Stromal cell of bone marrow (primary cell): ENCODE data around the gene ASAP2.
A peak's percentile ranks its signal among the peaks of the same experiment; 100 is the strongest.

Experiments used
- DNase-seq: peaks from one replicate; pipeline ENCODE4 v3.0.0-alpha.2; 2012; ENCODE audit warnings: low read depth

ASAP2 gene

DNA sequence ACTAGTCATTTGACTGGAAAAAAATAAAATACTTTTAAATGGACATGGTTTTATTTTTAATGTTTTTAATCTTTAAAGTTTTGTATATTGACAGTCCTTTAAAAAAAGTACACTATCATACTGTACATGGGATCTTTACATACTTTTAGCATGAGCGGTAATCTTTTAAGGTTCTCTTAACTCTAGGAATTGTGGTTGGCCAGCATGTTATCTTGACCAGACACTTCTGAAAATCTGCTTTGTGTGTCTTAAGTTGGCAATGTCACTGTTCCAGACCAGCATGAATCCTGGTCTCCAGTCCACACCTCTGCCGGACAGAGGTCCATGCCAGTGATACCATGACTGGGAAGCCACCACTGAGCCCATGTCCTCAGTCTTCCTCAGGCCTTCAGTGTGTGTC is 199.0 kb downstream of the ASAP2 start:
- DNase-seq = no peak

DNA sequence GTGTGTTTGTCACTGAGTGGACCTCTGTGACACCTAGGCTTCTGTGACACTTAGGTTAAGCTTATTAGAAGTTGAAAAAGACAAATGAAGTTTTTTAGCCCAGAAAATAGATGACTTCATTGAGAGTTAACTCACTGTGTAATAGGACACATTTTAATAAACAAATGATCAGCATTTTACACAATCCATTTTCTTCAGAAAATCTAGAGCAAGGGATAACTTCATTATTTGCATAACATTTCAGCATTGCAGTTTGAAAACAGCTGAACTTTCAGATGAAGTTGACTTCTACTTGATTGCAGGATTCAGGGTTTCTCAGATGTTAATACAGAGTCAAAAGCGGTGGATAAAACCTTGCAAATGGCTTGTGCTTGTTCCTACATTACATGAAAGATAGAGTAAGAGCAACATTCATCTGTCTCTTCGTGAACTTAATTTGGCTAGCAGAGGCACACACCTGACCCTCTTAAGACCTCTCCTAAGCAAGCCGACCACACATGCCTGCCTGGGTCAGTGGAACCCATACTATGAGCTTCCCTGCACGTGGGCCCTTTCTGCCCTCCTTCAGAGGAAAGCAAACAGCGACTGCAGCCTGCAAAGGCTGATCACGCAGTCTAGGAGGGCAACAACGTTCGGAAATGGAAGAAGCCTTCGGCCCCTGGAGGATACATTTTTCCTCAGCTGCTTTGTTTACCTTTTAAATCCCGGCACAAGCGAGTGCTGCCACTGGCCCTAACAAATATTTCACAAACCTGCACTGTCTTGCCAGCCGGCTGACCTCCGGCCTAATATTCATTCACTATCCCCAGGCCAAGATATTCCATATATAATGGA is 200.1 kb downstream of the ASAP2 start:
- no peak for DNase-seq

DNA sequence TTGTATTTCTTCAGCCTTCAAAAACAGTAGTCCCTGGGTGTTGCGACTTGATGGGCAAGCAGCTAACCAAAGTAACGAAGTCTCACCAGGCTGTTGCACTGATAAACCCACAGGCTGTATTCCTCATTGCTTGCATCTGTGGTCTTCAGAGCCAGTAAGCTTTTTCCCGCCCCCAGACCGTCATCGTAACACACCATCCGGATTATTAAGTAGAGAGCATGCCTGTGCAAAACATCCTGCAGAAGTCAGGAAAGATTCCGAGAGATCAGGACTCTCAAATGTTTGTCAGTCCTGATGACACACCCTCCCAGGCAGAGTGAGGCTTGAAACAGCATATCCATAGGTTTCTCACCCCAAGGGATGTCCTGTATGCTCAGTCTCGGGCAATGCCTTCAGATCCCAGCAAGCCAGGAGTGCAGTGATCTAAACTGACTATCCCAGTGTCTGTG is 200.8 kb downstream of the ASAP2 start:
- no peak for DNase-seq

DNA sequence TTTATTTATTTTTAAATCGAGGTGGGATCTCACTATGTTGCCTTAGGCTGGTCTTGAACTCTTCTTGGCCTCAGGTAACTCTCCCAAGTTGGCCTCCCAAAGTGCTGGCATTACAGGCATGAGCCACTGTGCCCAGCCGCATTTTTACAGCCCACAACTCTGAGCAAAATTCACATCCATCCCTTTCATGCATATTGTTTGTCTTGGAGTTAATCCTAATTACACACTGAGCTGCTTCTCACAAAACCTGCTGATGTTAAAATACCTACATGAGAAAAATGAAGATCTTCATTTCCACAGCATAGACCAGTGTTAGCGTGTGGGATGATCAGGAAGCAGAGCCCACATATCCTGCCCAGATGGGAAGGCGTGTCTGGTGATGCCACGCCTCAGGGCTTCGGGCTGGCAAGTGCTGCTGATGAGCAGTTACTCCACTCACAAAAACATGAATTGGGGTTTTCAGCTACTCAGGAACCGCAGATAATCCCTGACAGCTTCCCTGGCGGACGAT is 202.1 kb downstream of the ASAP2 start:
- DNase-seq = no peak

DNA sequence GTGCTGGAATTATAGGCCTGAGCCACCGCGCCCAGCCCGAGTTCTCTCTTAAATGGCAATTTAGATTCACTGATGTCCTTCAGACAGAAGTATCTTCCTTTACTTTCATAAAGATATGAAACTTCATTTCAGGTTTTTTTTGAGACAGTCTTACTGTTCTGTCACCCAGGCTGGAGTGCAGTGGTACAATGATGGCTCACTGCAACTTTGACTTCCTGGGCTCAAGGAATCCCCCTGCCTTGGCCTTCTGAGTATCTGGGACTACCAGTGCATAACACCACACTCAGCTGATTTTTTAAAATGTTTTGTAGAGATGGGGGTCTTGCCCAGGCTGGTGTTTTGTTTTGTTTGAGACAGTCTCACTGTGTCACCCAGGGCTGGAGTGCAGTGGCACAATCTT is 203.5 kb downstream of the ASAP2 start:
- DNase-seq = no peak

DNA sequence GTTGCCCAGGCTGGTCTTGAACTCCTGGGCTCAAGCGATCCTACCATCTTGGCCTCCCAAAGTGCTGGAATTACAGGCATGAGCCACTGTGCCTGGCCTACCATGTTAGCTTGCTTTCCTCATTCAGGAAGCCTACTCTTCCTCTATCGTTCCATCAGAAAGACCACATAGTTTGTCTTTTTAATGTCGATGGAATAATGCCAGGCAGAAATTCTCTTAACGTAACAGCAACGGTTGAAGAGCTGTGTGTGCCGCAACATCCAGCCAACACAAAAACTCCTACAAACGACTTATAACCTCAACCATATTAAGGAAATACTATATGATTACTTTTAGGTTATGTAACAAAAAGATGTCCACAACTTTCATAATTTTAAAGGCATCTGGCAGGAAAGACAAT is 206.2 kb downstream of the ASAP2 start:
- DNase-seq = no peak

DNA sequence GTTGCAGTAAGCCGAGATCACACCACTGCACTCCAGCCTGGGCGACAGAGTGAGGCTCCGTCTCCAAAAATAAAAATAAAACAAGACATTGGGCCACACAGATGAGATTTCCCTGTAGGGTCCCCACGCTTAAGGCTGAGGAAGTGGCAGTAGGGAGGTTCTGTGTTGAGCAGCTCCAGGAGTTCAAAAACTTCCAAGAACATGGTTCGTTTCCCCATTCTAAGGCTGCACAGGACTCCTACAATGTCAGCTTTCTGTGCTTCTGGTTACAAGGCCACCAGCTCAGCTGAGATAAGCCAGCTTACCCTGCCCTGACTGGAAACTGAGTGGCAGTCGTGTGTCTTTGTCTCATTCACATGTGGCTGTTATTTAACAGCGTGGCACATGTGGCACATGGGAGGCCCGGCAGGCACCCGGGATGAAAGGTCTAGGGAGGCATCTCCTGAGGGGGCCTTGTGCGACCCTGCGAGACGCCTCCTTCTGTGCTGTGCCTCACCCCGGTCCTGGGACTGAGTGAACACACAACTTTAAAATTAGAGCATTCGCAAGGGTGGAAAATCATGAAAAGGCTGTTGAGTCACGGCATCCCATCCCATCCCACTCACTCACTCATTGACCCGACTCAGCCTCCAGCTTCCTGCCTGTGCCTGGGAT is 209.0 kb downstream of the ASAP2 start:
- no peak for DNase-seq

DNA sequence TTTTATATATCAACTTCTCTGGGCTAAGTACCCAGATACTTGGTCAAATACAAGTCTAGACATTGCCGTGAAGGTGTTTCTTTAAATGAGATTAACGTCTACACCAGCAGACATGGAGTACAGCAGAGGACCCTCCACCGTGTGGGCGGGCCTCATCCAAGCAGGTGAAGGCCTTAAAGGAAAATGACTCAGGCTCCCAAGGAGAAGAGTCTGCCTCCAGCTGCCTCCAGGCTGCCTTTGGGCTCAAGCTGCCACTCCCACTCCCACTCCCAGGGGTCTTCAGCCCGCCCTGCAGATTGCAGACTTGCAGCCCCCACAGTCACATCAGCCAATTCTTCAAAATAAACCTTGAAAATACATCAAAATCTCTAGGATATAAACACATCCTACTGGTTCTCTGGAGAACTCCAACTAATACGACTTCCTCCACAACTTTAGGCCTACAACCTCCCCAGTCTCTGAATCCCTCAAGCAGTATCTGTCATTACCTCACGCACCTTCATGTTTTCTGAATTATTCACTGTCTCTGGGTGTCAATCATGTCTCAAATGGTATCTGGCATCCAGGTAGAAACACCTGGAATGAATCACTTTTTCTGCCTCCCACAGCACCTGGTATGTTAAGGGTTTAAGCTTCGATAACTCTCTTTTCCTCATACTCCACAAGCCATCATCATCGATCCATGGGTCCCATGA is 209.8 kb downstream of the ASAP2 start:
- DNase-seq = no peak

DNA sequence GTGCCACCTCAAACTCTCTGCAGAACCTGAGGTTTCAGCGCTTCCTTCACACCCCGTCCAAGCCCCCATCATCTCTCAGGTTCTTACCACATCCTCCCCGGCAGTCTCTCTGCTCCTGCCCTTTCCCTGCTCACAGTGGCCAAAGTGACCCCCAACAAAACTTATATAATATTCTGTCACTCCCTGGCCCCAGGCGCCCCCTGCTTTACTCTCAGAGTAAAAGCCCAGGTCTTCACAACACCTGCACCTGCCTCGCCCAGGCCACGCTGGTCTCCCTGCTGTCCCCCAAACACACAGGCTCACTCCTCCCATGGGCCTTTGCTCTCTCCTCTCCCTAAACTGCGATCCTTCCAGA is 210.3 kb downstream of the ASAP2 start:
- DNase-seq = no peak

DNA sequence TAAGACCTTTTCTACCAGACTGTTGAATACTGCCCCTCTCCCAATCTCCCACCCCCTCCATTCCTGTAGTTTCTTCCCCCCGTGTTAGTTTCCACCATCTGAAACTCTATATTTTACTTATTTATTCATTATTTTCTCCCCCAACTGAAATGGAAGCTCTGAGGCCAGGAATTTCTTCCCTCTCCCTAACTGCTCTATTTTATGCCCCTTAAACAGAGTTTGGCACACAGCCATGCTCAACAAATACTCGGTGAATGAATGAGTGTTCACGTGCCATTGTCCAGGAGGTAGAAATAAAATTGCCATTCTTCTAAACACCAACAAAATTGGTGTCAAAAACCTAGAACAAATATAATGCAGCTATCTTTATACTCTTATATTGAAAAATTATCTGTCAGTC is 211.1 kb downstream of the ASAP2 start:
- no peak for DNase-seq

DNA sequence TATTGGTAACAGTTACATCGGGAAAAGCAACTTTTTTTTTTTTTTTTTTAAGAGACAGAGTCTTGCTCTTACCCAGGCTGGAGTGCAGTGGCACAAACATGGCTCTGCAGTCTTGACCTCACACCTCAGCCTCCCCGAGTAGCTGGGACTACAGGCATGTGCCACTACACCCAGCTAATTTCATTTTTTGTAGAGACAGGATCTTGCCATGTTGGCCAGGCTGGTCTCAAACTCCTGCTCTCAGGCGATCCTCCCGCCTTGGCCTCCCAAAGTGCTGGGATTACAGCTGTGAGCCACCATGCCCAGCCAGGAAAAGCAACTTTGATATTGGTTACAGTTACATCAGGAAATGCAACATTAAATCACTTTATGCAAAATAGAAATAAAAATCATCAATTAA is 212.1 kb downstream of the ASAP2 start:
- no peak for DNase-seq

DNA sequence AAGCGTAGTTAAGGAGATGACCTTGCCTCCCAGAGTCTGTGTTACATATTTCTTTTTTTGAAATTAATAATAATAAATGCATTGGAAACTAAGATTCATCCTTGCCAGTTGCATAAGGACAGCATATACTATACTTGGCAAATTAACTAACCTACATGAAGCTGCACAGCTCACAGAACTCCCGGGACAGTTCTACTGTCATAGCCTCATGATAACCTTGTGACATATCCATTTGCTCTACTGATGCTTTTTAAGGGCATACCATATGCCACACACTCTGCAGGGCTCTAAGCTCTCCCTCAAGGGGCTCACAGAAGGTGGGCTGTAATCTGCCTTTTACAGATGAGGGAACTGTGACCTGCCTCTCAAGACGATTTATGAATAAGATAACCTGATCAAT is 212.9 kb downstream of the ASAP2 start:
- DNase-seq = no peak

DNA sequence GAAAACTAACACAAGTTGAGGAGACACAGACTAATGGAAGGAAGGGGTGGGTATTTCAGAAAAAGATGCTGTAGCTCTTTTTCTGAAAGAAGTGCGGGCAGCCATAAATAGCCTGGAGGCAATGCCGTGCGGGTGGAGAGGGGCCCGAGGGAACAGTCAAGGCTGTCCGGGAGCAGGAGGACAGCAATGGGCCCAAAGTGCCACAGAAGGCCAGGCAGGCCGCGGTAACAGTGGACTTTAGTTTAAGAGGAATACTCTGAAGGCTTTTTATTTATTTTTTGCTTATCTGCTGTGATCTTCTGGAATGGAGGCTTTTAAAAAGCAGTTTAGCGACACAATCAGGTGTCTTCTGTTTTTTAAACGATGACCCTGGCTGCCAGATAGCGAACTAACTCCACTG is 213.9 kb downstream of the ASAP2 start:
- no peak for DNase-seq

DNA sequence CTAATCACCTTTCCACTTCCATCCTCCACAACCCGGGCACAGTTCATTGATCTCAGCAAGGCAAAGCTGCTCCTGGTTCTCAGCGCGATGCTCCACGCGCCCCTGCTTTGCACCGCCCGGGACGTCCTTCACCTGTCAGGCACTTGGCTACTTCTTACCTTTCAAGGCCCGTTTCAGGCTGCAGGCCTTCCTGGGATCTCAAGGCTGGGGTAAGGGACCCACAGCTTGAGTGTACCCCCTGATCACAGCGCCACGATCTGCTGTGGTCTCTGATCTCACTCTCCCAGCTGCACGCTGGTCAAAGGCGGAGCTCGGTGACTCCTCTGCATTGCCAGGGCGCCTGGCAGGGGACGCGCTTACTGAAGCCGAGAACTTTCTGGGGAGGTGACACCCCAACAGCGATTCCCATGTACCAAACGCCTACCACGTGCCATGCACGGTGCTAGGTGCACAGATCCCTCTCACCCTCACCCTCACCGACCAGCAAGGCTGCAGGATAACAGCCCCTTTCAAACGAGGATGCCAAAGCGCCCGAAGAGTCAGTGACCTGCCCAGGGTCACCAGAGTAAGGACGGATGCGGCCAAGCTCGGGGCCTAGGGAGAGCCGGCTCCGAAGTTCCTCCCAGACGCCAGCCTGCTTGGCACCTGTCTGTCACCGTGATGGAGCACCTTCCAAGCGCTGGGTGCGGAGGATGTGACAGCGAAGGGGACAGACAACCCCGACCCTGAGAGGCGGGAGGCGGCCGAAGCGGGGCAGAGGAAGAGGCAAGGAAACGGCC is 215.9 kb downstream of the ASAP2 start:
- no peak for DNase-seq

DNA sequence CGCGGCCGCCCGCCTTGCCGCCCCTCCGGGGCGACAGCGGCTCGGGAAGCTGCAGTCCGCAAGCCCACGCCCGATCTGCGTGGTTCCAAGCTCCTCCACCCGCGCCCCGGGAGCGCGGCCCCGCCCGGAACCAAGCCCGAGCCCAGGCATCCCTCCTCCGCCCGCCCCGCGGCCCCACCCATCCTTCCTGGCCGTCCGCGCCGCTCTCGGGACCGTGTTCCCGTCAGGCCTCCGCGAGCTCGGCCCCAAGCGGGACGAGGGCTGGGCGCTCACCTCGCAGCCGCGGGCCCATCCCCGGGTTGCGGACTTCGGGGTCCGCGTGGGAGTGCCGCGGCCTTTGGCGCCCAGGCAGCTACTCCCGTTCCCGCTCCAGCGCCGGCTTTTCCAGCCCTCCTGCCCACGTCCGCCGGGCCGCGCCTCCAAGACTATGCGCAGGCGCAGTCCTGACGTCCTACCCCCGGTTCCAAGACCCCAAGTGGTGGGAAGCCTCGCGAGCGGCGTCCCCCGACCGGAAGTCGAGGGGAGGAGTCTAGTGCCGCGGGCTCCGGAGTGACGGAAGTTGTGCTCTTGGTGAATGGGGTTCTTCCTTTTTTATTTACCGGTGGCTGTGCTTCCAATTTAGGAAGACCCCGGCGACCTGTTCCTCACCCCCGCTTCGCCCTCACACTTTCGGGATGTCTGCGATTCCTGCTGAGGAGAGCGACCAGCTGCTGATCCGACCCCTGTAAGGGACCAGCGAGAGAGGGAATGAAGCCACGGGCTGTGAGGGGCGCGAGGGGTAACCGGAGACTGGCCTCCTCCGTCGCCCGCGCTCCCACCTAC is 216.7 kb downstream of the ASAP2 start, which contains the start of the genes CPSF3 and ITGB1BP1:
CPSF3 (plus strand) TSS at position 555 of the 822 bp plus-strand sequence; CDS start at position 675, 120 bp downstream.
ITGB1BP1 (minus strand) TSS at position 429 of the 822 bp plus-strand sequence. CDS start 4,831 bp downstream, outside the sequence.
- peak; percentile 94 for DNase-seq

DNA sequence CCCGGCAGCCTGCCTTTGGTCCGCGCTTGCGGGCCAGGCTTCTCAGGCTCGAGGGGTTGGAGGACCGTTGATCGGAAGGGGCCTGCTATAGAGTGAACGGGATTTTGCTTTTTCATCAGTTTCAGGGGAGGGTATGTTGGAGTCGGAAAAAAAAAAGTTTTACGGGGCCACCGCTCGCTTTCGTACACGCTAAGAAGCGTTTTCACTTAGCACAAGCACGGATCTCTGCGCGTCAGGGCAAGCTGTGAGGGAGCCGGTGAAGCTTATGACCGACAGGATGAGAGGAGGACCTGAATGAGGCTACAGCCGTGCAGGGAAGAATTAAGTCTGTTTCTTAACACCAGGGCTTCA is 217.3 kb downstream of the ASAP2 start:
- no peak for DNase-seq

DNA sequence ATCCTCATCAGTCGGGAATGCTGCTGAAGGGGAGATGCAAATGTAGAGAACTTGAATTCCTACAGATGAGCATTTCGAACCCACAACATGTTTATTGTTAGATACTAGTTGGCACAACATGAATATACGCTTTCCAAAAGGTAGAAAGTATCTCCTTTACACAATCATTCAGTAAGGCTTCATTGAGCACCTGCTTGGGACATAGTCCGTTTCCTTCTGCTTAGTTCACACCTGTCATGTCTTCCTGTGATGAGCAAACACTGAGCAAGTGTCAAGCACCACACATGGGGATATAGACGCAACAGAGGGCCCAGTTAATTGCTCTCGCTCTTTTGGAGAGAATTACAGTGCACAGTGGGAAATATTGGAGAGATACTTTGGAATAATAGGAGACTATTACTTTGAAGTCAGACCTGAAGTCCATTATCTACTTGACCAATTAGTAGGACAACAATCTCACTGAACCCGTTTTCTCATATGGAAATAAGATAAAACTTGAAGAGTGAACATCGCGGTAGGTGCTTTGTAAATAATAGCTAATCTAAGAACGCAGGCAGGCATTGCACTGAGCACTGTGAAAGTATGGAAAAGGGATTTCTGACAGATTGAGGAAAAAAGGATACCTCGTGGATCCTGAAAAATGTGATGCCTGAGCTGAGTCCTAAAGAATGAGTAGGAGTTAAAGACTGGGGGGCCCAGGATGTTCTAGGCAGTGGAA is 218.0 kb downstream of the ASAP2 start:
- no peak for DNase-seq

DNA sequence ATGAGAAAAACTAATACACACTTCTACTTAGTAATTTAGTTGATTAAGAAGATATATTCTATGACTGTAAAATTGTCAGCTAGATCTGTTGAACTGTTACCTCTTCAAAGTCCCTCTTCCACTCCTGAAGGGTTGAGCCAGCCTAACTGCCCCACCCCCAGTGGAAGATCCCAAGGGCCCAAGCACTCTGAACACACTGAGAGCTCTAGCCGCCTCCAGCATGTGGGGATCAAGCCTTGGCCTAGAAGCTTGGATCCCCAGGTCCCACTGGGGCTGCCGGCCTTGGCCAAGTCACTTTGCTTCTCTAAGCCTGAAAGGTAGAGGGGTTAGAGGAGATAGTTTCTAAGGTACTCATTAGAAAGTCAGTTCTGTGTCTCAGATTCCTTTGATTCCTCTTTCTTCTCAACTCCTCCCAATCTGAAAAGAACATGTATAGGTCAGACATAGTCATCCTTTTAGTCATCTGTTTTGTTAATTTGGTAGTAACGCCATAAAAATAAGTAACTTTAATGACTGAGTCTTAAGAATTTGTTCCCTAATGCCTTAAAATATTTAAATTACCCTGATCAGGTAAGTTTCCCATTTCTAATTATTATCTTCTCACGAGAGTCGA is 222.5 kb downstream of the ASAP2 start:
- DNase-seq = no peak

DNA sequence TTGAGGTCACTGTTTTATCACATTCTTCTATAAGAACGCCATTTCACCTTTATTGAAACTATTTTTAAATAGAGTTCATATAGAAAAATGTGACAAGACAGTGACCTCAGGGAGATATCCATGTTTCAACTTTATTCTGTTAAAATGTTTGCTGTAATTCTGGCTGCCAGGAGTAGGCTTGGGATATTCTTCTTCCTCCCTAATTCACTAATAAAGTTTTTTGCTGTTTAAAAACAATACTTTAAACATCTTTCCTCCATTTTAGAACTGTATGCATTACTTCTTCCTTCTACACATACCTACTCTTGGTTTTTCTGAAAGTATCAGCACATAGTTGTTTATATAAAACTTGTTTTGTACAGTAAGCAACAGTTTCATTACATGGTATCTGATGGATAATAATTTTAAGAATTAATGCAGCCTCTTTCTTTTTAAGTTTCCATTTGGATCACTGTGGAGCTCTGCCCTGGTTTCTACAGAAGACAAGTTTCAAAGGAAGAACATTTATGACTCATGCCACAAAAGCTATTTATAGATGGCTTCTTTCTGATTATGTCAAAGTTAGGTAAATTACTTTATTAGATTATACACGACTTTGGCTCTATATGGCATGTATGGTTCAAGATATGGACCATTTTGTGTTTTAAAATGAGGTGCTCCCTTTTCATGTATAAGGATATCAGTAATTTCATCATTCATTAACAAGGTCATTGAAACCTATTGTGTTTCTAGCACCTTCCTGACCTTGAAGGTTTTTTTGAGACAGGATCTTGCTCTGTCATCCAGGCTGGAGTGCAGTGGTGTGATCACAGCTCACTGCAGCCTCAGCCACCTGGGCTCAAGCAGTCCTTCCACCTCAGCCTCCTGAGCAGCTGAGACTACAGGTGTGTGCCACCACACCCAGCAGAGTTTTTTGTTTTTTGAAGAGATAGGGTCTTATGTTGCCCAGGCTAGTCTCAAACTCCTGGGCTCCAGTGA is 224.0 kb downstream of the ASAP2 start:
- no peak for DNase-seq
